ENCODE data around the gene BEND2. TPM values are rescaled to one million over a fixed set of nuclear protein-coding genes. Genes with fewer than 3 reads are reported as not detected.

Gene BEND2
- total RNA-seq, 1 experiment from 2014 or later, result not detected

GRCh38 chrX:18252644-18253359 lies 32.1 kb upstream of the BEND2 start:
- no TSS peak for BruUV-seq (replicated peaks)
- H3K27ac ChIP-seq (ENCODE audit: low read depth, low read length), result no peak overlapping the region
- ChIA-PET CTCF (no interaction called here), POLR2A (no interaction called here), RAD21 (ENCODE audit: low non-redundant PET in 1 of 2, low total read pairs in 2 of 2, uncharacterized antibody in 2 of 2, unreplicated experiment in 2 of 2) (no interaction called here)
- H3K9me2 ChIP-seq (ENCODE audit: insufficient read depth), result no peaks in the 10 kb centered on the region
- ATAC-seq (no peak), DNase-seq (ENCODE audit: low read depth, low spot score) (no peak)
- H3K4me3 ChIP-seq (replicated peaks in 1 of 2; ENCODE audit: low read depth in 1 of 2, low read length in 2 of 2), result no peak overlapping the region
- intact Hi-C loops (cut with micrococcal nuclease), result no loop called here
- no peak overlapping the region for H2AFZ ChIP-seq (ENCODE audit: low read depth, low read length, poor library complexity, severe bottlenecking)
- TF ChIP-seq, protein P1, sequence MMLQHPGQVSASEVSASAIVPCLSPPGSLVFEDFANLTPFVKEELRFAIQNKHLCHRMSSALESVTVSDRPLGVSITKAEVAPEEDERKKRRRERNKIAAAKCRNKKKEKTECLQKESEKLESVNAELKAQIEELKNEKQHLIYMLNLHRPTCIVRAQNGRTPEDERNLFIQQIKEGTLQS (IDR thresholded peaks at IDR 0.05), result no peak
- no peak for TF ChIP-seq CBX3 (IDR thresholded peaks at IDR 0.05; ENCODE audit: low read depth)
- no peak for TF ChIP-seq JUND (IDR thresholded peaks at IDR 0.05)
- no peak for TF ChIP-seq FOSL1 (IDR thresholded peaks at IDR 0.05; ENCODE audit: low read depth)
- TF ChIP-seq SRF (IDR thresholded peaks at IDR 0.05; ENCODE audit: low read depth), result no peak
- no peak for TF ChIP-seq POLR2A (IDR thresholded peaks at IDR 0.05; ENCODE audit: borderline replicate concordance, extremely low read depth, insufficient read depth, insufficient read length)
- TF ChIP-seq, protein P2, sequence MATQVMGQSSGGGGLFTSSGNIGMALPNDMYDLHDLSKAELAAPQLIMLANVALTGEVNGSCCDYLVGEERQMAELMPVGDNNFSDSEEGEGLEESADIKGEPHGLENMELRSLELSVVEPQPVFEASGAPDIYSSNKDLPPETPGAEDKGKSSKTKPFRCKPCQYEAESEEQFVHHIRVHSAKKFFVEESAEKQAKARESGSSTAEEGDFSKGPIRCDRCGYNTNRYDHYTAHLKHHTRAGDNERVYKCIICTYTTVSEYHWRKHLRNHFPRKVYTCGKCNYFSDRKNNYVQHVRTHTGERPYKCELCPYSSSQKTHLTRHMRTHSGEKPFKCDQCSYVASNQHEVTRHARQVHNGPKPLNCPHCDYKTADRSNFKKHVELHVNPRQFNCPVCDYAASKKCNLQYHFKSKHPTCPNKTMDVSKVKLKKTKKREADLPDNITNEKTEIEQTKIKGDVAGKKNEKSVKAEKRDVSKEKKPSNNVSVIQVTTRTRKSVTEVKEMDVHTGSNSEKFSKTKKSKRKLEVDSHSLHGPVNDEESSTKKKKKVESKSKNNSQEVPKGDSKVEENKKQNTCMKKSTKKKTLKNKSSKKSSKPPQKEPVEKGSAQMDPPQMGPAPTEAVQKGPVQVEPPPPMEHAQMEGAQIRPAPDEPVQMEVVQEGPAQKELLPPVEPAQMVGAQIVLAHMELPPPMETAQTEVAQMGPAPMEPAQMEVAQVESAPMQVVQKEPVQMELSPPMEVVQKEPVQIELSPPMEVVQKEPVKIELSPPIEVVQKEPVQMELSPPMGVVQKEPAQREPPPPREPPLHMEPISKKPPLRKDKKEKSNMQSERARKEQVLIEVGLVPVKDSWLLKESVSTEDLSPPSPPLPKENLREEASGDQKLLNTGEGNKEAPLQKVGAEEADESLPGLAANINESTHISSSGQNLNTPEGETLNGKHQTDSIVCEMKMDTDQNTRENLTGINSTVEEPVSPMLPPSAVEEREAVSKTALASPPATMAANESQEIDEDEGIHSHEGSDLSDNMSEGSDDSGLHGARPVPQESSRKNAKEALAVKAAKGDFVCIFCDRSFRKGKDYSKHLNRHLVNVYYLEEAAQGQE (IDR thresholded peaks at IDR 0.05; ENCODE audit: low read depth), result no peak
- no peak for TF ChIP-seq TCF7L2 (IDR thresholded peaks at IDR 0.05; ENCODE audit: borderline replicate concordance, extremely low read depth, insufficient read depth, insufficient read length)
- TF ChIP-seq SIN3A (IDR thresholded peaks at IDR 0.05; ENCODE audit: low read depth), result no peak
- TF ChIP-seq, protein P3, sequence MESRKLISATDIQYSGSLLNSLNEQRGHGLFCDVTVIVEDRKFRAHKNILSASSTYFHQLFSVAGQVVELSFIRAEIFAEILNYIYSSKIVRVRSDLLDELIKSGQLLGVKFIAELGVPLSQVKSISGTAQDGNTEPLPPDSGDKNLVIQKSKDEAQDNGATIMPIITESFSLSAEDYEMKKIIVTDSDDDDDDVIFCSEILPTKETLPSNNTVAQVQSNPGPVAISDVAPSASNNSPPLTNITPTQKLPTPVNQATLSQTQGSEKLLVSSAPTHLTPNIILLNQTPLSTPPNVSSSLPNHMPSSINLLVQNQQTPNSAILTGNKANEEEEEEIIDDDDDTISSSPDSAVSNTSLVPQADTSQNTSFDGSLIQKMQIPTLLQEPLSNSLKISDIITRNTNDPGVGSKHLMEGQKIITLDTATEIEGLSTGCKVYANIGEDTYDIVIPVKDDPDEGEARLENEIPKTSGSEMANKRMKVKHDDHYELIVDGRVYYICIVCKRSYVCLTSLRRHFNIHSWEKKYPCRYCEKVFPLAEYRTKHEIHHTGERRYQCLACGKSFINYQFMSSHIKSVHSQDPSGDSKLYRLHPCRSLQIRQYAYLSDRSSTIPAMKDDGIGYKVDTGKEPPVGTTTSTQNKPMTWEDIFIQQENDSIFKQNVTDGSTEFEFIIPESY (IDR thresholded peaks at IDR 0.05; ENCODE audit: extremely low read depth, insufficient replicate concordance, low read length), result no peak
- TF ChIP-seq EZH2 (IDR thresholded peaks at IDR 0.05), result no peak
- no peak for TF ChIP-seq CTCF (IDR thresholded peaks at IDR 0.05 in 2 of 3, conservative IDR thresholded peaks at IDR 0.05 in 1 of 3; ENCODE audit: borderline replicate concordance in 1 of 3, insufficient read depth in 1 of 3, low read depth in 2 of 3, low read length in 2 of 3)
- TF ChIP-seq, protein P4, sequence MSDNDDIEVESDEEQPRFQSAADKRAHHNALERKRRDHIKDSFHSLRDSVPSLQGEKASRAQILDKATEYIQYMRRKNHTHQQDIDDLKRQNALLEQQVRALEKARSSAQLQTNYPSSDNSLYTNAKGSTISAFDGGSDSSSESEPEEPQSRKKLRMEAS (IDR thresholded peaks at IDR 0.05), result no peak
- TF ChIP-seq SP1 (IDR thresholded peaks at IDR 0.05; ENCODE audit: low read depth), result no peak
- H3K79me2 ChIP-seq (ENCODE audit: insufficient read depth, low read length), result no peaks in the 10 kb centered on the region
- no peaks in the 10 kb centered on the region for H3K27me3 ChIP-seq (ENCODE audit: insufficient read depth, low read length)
- no peaks in the 10 kb centered on the region for H3K9me3 ChIP-seq (ENCODE audit: control insufficient read depth in 1 of 2, insufficient read depth in 1 of 2, low read depth in 1 of 2, low read length in 2 of 2)
- no peaks in the 10 kb centered on the region for H4K20me1 ChIP-seq (ENCODE audit: insufficient read depth)
- H3K36me3 ChIP-seq (ENCODE audit: control insufficient read depth in 1 of 2, insufficient read depth in 2 of 2, low read length in 2 of 2), result no peaks in the 10 kb centered on the region
- H3K4me2 ChIP-seq (ENCODE audit: low read length), result no peak overlapping the region
- H3K9ac ChIP-seq (ENCODE audit: low read length), result no peak overlapping the region
- no peaks in the 10 kb centered on the region for H3K4me1 ChIP-seq (ENCODE audit: control insufficient read depth in 1 of 2, insufficient read depth in 2 of 2, low read length in 2 of 2)

All from HCT116 (cell line).